Heart left ventricle (tissue), 16 donors: Measurements from ENCODE around the gene SLC10A7. TPM values are rescaled to one million over a fixed set of nuclear protein-coding genes. Genes with fewer than 3 reads are reported as not detected.

Experiments
- ATAC-seq, 4 donors: fragments of 200-7000 bp; cut with Tn5 transposase; one replicate each; pipeline ENCODE4 v1.9.1; 2020 to 2022; ENCODE audit warnings: moderate library complexity in 4 of 4, mild to moderate bottlenecking in 3 of 4, moderate number of reproducible peaks in 1 of 4
- DNase-seq, 5 donors: peaks; one replicate each; pipeline ENCODE4 v3.0.0-alpha.2; 2020
- H3K27ac ChIP-seq, 12 donors: fragments of 200-600 bp; sonication (generic) in 4 of 12; one replicate each; pipeline versions ENCODE4 v1.5.0 to v1.8.0; 2016 to 2022; ENCODE audit warnings: mild to moderate bottlenecking in 2 of 12
- H3K27me3 ChIP-seq, 9 donors: fragments of 200-600 bp; sonication (generic) in 2 of 9; one replicate each; pipeline versions ENCODE4 v1.5.1 to v1.8.0; 2016 to 2022; ENCODE audit warnings: mild to moderate bottlenecking in 3 of 9
- H3K36me3 ChIP-seq, 9 donors: fragments of 200-600 bp; sonication (generic) in 2 of 9; one replicate each; pipeline versions ENCODE4 v1.5.0 to v1.8.0; 2018 to 2022; ENCODE audit warnings: mild to moderate bottlenecking in 2 of 9
- H3K4me1 ChIP-seq, 12 donors: fragments of 200-600 bp; sonication (generic) in 4 of 12; one replicate each; pipeline versions ENCODE4 v1.5.0 to v1.8.0; 2016 to 2022; ENCODE audit warnings: mild to moderate bottlenecking in 3 of 12
- H3K4me3 ChIP-seq, 12 donors: fragments of 200-600 bp; sonication (generic) in 4 of 12; one replicate each; pipeline versions ENCODE4 v1.5.0 to v1.8.0; 2017 to 2022; ENCODE audit warnings: mild to moderate bottlenecking in 9 of 12, moderate library complexity in 4 of 12
- H3K9me3 ChIP-seq, 12 donors: fragments of 200-600 bp; sonication (generic) in 4 of 12; one replicate each; pipeline versions ENCODE4 v1.5.0 to v1.8.0; 2016 to 2022; ENCODE audit warnings: mild to moderate bottlenecking in 1 of 12
- CTCF ChIP-seq, 12 donors: fragments of 200-600 bp; sonication (generic) in 4 of 12; IDR thresholded peaks; one replicate each; pipeline versions ENCODE4 v1.5.0 to v1.8.0; 2018 to 2022; ENCODE audit warnings: antibody characterized with exemption in 12 of 12, mild to moderate bottlenecking in 5 of 12
- POLR2A ChIP-seq, 2 donors: fragments of 450-650 bp; IDR thresholded peaks; one replicate each; pipeline ENCODE4 v1.6.1; 2017; ENCODE audit warnings: antibody characterized with exemption in 2 of 2, mild to moderate bottlenecking in 2 of 2, moderate library complexity in 2 of 2
- WGBS, 4 donors: extraction: QIAGEN DNeasy Blood & Tissue Kit in 2 of 4; methylation state at CpG; one replicate each; pipeline versions ENCODE4 v1.1.5 to v1.1.7; 2013 to 2018; 5-methylcytosine and 5-hydroxymethylcytosine counted together
- intact Hi-C, 10 donors: fragments of 100-400 bp; cut with DNase I; formaldehyde crosslinking; loops; one replicate each; pipeline versions ENCODE4 v1.11.1 to v1.14.2; 2022
- polyA plus RNA-seq, 2 donors: library from polyadenylated mRNA; stranded (reverse); fragments of 200-250 nt; gene quantifications; one replicate each; pipeline ENCODE4 v1.2.3, GENCODE V29; 2013
- total RNA-seq, 9 donors: library from RNA; depleted of rRNA in 2 of 9; stranded (reverse); fragments of >200 nt in 2 of 9; fragmentation: NEBNext Ultra II Directional in 3 of 9; extraction: Animal tissue kit (Norgen Biotek cat#: 25700) in 3 of 9; gene quantifications; one replicate each; pipeline versions ENCODE4 v1.1.0 to v1.2.4, GENCODE V29; 2016 to 2023
- donor health status: ischemic (EF 13 %, LVEDD 7.1; RV severe dilation, severe dysfunction).
- donor health status: healthy with polysubstance abuse.
- donor health status: DM: no; HTN: yes; CAD: no.
- donor health status: DM: no; HTN: no; CAD: no.
- donor health status: ischemic (EF 25% LVEDD 6.9; RV normal size, moderate dysfunction).
- donor health status: ischemic (EF 25% LVEDD 5.7; RV mildly dilated, moderate dysfunction).
- donor health status: healthy.
- donor health status: DM: yes; HTN: yes; CAD: no.
- donor health status: ischemic (EF 35%, LVEDD 5.7; RV mildly dilated, moderate dysfunction).
- donor health status: nonischemic (EF 11% LVEDD 7.7; RV severe dilation, severe dysfunction).
- donor health status: DM: yes; HTN: yes; CAD: no.
- donor health status: PGD.
- donor health status: ischemic (EF 29% LVEDD 5.4; RV normal size, mild dysfunction).
- donor health status: nonischemic (EF 23%, LVEDD 6.1; RV moderate dilation, normal function).

The SLC10A7 gene
- total and polyA plus RNA-seq, 11 donors, result 1.2 to 8.7 (median 3.1) TPM

GRCh38 chr4:146275370-146275769 is 246.4 kb downstream of the SLC10A7 start:
- ATAC-seq (peak in 3 of 4 donors; percentile 20 to 50 (median 45)), DNase-seq (no peak)
- Histone ChIP-seq H3K9me3 (no peaks in the 10 kb centered on the region), H3K27ac (no peak overlapping the region), H3K27me3 (no peaks in the 10 kb centered on the region), H3K36me3 (no peaks in the 10 kb centered on the region), H3K4me1 (peaks cover 0 to 13% (median 6%) of the 10 kb centered on the region in 12 donors), H3K4me3 (no peak overlapping the region)
- intact Hi-C loops, result no loop called here
- TF ChIP-seq POLR2A (IDR thresholded peaks at IDR 0.05) (no peak), CTCF (IDR thresholded peaks at IDR 0.05) (no peak)

DNA sequence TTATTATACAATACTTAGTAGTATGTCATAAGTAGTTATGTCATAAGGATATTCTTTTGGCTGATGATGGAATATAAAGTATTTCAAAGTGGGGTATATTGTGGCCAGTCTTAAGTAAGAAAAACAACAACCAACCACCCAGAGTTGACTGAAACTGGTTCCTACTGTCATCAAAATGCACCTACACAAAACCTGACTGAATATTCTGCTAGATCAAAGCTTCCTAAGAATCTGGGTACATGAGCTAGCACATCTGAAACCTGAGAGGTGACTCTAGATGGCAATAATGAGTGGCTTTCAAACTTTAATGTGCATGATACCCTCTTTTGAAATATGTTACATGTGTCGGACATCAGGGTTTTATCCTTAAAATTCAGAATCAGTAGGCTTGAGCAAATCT is 247.0 kb downstream of the SLC10A7 start:
- TF ChIP-seq POLR2A (IDR thresholded peaks at IDR 0.05), result no peak
- TF ChIP-seq CTCF (IDR thresholded peaks at IDR 0.05), result no peak
- Histone ChIP-seq H3K36me3 (no peaks in the 10 kb centered on the region), H3K4me3 (no peak overlapping the region), H3K27ac (no peak overlapping the region), H3K27me3 (no peaks in the 10 kb centered on the region), H3K4me1 (peaks cover 0 to 17% (median 6%) of the 10 kb centered on the region in 12 donors), H3K9me3 (no peaks in the 10 kb centered on the region)
- intact Hi-C loops, result no loop called here
- DNase-seq (no peak), ATAC-seq (no peak)
- WGBS, 4 donors, result 95 to 100% (median 96%) methylated on average over 1 of the region's 1 CpG

DNA sequence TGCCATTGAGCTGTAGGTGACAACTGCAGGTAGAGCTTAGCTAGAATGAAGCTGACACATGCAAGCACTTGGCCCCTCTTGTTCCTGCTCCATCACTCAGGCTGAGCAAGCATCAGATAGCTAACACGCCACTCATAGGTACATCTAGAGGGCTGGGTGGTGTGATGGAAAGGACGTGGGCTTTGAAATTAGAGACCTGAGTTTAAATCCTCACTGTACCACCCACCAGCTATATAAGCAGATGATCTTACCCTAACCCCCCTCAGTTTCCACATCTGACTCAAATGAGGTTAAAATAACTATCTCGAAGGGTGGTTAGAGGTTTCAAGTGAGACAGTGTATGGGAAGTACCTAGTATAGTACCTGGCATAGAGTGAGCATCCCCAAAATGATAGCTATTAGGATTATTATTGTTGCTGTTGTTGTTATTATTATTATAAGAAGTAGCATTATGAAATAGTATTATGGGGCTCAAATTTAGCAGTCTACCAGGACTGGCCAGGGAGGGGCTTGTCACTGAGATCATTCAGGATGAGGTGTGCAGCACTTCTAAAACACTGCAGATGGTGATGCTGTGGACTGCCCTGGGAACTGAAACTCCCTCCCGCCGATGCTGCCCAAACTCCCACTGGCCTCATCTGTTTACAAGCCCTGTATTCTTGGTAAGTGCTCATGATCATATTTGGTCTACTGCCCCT is 248.4 kb downstream of the SLC10A7 start:
- Histone ChIP-seq H3K9me3 (no peaks in the 10 kb centered on the region), H3K27ac (no peak overlapping the region), H3K4me1 (peaks cover 0 to 11% (median 0%) of the 10 kb centered on the region in 12 donors), H3K4me3 (no peak overlapping the region), H3K36me3 (no peaks in the 10 kb centered on the region), H3K27me3 (no peaks in the 10 kb centered on the region)
- WGBS, 4 donors, result 88 to 97% (median 95%) methylated on average over 5 of the region's 5 CpGs
- TF ChIP-seq CTCF (IDR thresholded peaks at IDR 0.05), result no peak
- no peak for TF ChIP-seq POLR2A (IDR thresholded peaks at IDR 0.05)
- ATAC-seq, result no peak
- DNase-seq, result no peak
- intact Hi-C loops, result no loop called here

- 98 to 99% (median 99%) methylated on average over 3 of the region's 3 CpGs for WGBS, 4 donors
- DNase-seq, result no peak
These were observed 250.3 kb downstream of the SLC10A7 start for GRCh38 chr4:146271466-146271865.

More at GRCh38 chr4:146271466-146271865, 250.3 kb downstream of the SLC10A7 start:
- no peak overlapping the region for H3K27ac ChIP-seq
- H3K27me3 ChIP-seq, result no peaks in the 10 kb centered on the region
- TF ChIP-seq POLR2A (IDR thresholded peaks at IDR 0.05) (no peak), CTCF (IDR thresholded peaks at IDR 0.05) (no peak)
- no peak for ATAC-seq
- intact Hi-C loops, result no loop called here
- H3K9me3 ChIP-seq, result no peaks in the 10 kb centered on the region
- no peaks in the 10 kb centered on the region for H3K36me3 ChIP-seq
- H3K4me1 ChIP-seq, result peaks cover 0 to 11% (median 0%) of the 10 kb centered on the region in 12 donors
- no peak overlapping the region for H3K4me3 ChIP-seq
